Measurements from ENCODE around the gene CX3CR1.
A peak's percentile ranks its signal among the peaks of the same experiment; 100 is the strongest.
"Not testable (repeated sequence)": the region's sequence is repeated elsewhere in the genome, so short reads cannot be mapped to it uniquely, and the experiment has no call there.

Gene CX3CR1

DNA sequence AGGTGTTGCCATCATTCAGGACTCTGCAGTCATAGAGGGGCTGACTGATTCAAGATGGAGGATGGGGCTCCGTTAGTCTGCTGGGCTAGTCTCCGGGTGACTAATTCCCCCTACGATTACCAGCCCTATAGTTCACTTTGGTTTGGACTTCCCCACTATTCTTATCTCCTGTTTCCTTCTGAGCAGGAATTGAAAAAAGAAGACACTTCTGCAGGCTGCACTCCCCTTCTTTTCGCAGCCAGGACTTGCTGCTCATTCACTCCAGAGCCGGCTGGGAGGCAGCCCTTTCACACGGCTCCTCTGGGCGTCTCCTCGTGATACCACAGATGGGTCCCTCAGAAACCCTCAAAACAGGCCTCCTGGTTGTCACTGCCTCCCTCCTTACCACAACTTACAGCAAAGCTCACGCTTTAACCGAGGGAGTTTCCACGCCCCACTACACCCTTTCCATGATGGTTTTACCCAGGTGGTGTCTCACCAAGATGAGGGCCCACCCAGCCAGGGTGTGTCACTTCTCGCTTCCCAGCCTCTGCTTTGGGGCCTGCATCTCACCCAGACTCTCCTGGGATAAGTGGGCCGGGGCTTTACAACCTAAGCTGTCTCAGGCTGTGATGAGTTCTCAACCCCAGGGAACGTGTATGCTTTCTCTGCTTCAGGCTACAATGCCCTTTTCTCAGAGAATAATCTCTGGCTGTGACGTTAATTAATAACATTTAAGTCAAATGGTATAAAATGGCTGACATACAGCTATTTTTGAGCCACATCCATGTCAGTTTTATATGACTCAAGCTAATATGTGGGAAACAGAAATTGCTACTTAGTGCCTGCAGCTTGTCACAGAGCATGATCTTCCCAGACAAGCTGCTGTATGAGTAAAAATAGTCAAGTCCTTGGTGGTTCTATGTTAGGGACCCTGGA, 11.9 kb downstream of the CX3CR1 start:
- DNase-seq (ENCODE audit: low spot score): no peak
- no peak for FAIRE-seq

DNA sequence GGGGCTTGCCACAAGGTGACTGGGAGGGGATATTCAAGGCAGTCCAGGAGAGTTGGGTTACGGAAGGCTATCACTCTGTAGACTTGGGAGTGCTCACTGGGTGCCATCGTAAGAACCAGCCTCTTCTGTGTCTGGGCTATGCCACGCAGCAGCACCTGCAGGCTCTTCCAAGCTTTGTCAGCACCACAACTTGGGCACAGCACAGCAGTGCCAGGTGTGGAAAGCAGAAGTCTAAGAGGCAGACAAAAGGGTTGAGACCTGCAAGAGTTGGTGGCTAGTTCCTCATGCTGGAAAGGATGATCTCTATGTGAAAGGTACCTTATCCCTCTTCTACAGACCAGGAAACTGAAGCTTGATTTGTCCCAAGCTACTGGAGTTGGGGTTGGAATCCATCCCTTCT, 15.8 kb downstream of the CX3CR1 start:
- DNase-seq (ENCODE audit: low spot score): no peak
- no peak for FAIRE-seq

DNA sequence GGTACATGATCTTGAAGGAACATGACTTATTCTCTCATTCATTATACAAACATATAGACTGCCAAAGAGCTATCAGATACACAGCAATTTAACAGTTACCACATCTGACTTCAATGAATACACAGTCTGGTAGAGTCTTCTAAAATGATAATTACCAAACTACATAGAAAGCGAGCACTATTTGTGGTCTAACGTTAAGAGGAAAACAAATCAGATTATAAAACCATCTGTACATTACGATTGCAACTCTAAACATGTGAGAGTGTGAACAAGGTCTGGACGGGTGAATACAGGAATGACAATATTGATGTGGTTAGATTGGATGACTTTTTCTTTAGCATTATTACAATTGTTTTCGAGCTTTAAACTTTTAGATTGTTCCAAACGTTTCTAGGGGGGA, 16.3 kb downstream of the CX3CR1 start:
- FAIRE-seq: no peak
- no peak for DNase-seq (ENCODE audit: low spot score)

DNA sequence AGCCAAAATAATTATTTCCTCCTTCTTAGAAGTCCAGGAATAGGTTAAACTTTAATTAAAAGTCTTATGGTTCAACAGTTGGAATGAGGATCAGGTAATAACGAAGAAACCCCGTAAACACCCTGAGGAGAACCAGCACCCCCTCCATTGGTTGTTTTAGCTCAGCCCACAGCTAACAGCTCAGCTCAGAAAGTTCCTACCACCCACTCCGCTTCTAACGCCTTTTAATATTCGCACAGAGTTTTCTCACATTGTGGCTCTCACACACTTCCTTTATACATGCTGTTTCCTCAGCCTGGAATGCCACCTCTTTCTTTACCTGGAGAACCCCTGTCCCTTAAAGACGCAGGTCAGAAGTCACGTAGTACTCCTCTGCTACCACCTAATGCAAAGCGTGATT, 17.0 kb downstream of the CX3CR1 start:
- FAIRE-seq (no peak), DNase-seq (ENCODE audit: low spot score) (no peak)

DNA sequence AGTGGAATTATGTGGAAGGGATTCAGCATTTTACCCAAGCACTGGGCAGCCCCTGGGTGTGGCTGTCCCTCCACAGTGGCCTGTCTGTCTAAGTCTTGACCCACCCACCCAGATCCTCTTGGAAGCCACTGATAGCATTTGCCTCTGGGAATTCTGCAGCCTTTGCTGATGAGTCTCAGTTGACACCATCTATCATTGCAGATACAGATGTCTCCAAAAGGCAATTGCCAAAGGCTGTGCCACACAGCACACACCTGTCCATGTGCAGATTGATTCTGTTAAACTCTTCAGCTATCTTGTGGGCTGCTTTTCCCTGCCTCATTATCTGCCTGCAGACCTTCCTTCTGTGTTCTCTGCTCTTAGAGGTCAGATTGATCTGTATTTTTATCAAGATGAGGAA, 18.1 kb downstream of the CX3CR1 start:
- no peak for FAIRE-seq

DNA sequence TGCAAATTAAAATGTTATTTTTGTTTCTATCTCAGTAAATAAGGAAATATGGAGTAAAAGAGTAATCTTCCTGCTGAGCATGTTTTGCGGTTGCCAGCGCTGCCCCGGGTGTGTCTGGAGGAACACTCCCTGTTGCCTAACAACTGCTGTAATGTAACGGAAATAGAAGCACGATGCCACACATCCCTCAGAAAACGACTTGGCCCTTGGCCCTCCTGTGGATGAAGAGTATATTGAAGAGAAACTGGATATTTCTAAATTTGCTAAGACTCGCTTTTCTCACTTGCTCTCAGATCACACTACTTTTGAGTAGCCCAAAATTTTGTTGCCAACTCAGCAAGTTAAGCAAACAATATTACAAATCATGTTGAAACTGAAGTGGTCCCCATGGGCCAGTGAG, 18.9 kb downstream of the CX3CR1 start:
- DNase-seq (ENCODE audit: low spot score): peak; percentile 81
- peak; percentile 27 for FAIRE-seq

More for the DNA sequence above, 18.1 kb downstream of the CX3CR1 start:
- DNase-seq (ENCODE audit: low spot score): no peak

DNA sequence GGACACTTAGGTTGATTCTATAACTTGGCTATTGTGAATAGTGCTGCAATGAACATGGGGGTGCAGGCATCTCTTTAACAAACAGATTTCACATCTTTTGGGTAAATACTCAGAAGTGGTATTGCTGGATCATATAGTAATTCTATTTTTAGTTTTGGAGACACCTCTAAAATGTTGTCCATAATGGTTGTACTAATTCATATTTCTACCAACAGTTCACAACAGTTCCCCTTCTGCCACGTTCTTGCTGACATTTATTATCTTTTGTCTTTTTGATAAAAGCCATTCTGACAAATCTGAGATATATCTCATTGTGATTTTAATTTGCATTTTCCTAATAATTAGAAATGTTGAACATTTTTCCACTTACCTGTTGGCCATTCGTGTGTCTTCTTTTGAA, 19.5 kb downstream of the CX3CR1 start:
- FAIRE-seq (no peak), DNase-seq (ENCODE audit: low spot score) (no peak)

DNA sequence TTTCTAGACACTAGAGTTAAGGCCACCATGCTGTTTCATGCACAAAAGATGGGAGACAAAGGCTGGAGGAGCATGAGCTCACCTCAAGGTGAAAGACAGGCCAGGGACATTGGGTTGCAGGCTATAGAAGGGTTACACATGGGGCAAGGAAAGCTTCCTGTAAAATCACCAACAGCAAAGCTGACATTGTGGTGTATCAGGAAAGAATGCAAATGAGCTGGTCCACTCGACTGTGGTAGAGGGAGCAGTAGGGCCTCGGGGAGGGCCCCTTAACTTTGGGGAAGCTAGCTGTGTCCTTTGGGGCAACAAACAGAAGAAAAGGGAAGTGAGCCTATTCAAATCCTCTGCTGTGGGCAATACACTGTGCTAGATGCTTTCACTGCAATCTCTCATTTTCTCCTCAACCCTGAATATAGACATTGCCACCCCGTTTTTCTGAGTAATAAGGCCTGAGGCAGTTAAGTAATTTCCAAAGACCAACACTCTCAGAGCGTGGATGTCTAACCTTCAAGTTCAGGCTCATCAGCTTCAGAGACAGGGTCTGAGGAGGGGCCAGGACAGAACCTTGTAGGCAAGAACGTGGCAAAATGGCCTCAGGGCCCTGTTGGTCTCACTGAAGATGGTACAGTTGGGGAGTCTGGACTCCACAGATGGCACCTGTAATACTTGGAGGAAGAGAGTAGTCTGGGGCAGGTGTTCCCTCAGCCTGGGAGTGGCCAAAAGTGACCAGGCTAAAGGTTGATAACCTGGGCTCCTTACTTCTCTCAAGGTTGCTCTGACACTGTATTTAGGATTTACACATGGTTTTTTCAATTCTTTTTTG, 24.1 kb downstream of the CX3CR1 start:
- no peak for DNase-seq (ENCODE audit: low spot score)
- no peak for FAIRE-seq

DNA sequence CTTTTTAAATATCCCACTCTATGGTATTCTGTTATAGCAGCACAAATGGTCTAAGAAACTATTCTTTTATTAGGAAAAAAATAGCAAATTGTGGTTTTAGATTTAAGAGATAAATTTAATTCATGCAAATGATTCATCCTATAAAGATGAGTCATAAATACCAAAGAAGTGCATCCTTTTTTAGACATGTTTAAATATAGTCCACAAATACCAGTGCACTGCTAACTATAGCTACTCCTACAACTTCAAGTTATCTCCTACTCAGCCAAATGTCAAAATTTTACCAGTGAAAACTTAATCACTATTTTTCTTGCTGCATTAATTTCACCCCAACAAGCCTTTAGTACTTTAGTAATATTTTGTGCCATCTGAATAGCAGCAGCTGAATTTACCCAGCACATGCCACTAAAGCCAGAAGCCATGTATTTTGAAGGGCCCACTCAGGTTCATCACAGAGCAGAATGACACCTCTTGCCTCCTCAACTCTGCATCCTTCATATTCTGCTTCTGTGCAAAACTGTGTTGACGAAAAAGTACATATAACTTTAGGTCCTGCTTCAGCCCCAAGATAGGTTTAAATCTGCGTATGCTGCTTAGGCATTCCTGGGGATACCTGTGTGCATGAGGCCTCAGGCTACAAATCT, 24.9 kb downstream of the CX3CR1 start:
- peak; percentile 23 for FAIRE-seq
- DNase-seq (ENCODE audit: low spot score): peak; percentile 26

DNA sequence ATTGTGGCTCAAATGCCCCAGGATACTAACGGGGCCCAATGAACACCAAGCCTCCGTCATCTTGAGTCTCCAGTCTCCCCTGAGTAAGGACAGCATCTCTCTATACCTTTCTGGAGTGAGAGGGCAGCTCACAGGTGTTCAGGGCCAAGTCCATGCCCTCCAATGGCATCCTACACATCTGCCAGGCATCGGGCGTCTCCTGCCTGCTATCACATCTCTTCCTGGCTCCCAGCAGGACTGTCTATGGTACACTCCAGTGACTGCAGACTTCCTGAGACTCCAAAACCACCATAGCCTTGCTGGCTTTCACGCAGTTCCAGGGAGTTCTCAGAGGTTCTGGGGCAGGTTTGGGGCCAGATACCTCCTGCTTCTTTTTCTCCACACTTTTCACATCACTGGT, 28.3 kb downstream of the CX3CR1 start:
- no peak for FAIRE-seq
- DNase-seq (ENCODE audit: low spot score): no peak

DNA sequence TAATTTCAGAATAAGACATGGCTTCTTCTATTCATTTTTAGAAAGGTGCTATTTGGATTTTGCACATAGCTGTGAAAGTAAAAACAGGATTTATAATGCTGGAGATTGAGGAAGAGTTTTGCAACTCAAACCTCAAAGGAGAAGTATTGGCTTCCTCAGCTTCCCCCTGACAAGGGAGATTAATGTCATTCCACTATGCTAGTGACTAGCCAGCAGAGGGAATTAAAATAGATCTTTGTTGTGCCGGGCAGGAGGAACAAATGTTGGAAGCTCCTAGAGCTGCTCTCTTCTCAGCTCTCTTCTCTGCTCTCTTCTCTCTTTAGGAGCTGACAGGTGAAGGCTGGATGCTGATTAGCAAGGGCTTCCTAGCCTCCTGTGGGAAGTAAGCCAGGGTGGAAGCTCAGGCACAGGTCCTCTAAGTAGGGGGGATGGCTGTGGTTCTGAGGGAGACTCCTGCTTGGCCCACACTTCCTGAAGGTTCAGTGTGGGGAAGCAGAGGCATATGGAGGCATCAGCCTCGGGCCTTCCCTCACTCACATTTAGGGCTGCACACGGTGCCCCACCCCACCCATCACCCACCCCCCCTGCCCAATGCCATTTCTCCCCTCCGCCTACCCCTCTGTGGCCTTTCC, 29.6 kb downstream of the CX3CR1 start:
- DNase-seq (ENCODE audit: low spot score) (no peak), FAIRE-seq (no peak)

DNA sequence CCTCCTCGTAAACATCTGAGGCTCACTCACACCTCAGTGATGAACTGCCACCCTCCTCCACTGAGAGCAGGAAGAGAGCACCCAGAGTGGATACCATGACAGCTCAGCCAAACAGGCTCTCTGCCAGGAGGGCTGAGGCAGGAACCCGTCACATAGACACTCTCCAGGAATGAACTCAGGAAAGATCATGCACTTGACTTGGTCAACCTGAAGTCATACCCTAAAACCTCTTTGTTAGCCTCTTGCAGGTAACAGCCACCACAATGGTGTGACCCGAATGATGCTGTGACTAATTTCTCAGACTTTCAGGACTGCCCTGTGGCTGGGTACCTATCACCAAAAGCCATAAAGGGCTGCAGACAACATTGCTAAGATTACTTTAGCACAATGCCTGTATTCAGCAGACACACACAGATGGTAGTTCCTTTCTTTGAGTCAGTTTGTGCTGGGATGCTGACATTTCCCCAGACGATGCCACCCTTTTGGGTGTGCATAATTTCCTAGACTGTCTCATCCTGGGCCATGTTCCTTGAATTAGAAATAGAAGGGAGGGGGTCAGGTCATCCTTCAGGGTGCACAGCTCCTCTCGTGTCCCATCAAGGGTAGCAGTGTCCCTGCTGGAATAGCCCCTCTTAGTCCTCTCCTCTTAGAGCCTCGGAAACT, 30.3 kb downstream of the CX3CR1 start:
- DNase-seq (ENCODE audit: low spot score): peak; percentile 54

DNA sequence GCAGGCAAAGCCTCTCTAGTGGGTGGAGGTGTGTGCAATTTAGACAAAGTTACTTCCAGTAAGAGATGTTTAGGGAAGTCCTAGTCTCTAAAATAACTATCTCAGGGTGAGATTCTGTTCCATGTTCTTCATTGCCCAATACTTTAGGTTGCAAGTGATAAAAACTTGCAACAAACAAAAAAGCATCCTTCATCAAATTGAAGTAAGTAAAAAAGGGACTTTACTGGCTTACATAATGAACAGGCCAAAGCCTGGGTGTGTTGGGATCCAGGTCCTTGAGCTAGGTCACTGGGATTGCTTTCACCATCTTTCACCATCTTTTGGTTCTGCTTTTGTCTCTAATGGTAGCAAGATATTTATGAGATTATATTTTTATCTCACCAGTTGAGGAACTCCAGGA, 38.3 kb downstream of the CX3CR1 start:
- FAIRE-seq: no peak
- no peak for DNase-seq (ENCODE audit: low spot score)

More for the DNA sequence above, 30.3 kb downstream of the CX3CR1 start:
- no peak for FAIRE-seq

DNA sequence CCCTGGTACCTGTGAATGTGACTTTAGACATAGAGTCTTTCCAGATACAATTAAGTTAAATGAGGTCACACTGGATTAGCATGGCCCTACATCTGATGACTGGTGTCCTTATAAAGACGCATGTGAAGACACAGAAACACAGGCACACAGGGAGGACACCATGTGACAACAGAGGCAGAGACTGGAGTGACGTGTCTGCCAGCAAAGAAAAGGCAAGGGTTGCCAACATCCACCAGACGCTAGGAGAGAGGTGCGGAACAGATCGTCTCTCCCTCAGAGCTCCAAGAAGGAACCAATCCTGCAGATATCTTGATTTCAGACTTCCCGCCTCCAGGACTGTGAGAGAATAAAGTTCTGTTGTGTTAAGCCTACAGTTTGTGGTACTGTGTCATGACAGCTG, 42.8 kb downstream of the CX3CR1 start:
- no peak for FAIRE-seq
- DNase-seq (ENCODE audit: low spot score): no peak

DNA sequence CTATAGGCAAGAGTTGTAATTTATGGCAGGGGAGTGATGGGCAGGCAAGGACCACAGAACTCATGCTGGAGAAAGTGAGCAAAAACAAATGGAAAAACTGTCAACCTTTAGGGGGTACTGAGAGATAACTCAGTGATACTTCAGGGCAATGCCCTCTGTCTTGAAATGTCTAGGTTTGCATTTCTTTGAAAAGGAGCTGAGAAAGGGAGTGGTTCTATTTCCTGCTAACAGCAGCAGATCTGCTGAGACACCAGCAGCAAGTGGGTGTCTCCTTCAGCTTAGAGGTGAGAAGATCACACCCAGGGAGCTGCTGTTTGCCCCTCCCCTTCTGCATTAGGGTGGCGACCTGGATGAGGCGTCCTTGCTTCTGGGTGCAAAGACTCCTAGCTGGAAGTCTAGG, 45.2 kb downstream of the CX3CR1 start:
- FAIRE-seq (no peak), DNase-seq (ENCODE audit: low spot score) (no peak)

DNA sequence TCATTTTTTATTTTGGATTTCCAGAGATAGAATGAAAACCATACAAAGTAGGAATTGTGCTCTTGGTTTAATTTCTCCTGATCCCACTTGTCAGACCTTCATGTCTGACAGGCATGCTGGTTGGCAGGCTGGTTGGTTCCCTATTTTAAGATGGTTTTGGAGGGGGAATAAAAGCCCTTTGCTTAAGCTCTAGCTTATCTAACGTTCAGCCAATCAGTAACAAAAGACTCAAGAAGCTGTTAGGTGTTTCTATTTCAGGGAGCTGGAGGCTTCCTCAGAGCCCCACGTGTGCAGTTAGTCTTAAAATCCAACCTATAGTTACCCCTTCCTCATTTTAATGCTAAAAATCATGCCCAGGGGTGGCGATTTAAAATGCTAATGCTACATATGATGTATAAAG, 47.0 kb downstream of the CX3CR1 start:
- no peak for FAIRE-seq
- DNase-seq (ENCODE audit: low spot score): no peak

DNA sequence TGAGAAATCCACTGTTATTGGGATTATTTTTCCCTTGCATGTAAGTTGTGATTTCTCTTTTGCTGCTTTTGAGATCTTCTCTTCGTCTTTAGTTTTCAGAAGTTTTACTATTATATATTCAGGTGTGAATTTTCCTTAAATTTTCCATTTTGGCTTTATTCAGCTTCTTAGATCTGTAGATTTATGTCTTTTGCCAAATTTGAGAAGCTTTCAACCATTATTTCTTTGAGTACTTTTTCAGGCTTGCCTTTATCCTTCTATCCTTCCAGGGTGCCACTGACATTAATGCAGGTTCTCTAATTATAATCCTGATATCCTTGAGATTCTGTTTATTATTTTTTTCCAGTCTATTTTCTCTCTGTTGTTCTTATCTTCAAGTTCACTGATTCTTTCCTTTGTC, 49.4 kb downstream of the CX3CR1 start:
- DNase-seq (ENCODE audit: low spot score) (no peak), FAIRE-seq (no peak)

DNA sequence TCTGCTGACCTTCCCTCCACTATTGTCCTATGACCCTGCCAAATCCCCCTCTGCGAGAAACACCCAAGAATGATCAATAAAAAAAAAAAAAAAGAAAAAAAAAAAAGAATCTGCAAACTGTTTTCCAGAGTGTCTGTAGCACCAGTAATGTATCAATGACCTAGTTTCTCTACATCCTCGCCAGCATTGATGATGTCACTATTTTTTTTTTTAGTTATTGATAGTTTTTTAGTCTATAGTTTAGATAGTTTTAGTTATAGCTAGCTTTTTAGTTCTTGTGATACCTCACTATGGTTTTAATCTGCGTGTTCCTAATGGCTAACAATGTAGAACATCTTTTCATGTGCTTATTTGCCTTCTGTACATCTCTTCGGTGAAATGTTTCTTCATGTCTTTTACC, 51.3 kb downstream of the CX3CR1 start:
- DNase-seq (ENCODE audit: low spot score) (no peak), FAIRE-seq (no peak)

DNA sequence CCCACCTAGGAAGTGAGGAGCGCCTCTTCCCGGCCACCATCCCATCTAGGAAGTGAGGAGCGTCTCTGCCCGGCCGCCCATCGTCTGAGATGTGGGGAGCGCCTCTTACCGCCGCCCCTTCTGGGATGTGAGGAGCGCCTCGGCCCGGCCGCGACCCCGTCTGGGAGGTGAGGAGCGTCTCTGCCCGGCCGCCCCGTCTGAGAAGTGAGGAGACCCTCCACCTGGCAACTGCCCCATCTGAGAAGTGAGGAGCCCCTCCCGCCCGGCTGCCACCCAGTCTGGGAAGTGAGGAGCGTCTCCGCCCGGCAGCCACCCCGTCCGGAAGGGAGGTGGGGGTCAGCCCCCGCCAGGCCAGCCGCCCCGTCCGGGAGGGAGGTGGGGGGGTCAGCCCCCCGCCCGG, 52.2 kb downstream of the CX3CR1 start:
- FAIRE-seq; DNase-seq (ENCODE audit: low spot score): not testable (repeated sequence)

DNA sequence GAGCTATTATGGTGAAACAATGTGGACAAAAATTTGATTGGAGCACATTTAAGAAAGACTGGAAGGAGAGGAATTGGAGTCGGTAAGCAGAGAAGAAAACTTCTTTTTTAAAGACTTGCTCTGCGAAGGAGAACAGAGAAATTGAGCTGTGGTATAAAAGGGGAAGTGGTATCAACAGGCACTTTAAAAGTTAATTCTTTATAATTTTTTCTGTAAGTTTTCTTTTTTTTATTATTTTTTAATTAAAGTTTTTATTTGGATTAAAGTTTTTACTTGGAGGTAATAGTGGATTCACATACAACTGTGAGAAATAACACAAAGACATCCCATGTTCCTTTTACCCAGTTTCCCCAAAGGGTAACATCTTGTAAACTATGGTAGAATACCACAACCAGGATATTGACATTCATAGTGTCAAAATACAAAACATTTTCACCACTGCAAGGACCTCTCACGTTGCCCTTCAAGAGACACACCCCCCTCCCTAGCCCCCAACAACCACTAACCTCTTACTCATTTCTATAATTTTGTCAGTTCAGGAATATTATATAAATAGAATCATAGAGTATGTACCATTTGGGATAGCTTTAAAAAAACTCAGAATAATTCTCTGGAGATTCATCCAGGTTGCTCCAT, 53.6 kb downstream of the CX3CR1 start:
- FAIRE-seq: no peak
- no peak for DNase-seq (ENCODE audit: low spot score)
